Measurements from ENCODE around the gene ATXN1.

The ATXN1 gene

DNA sequence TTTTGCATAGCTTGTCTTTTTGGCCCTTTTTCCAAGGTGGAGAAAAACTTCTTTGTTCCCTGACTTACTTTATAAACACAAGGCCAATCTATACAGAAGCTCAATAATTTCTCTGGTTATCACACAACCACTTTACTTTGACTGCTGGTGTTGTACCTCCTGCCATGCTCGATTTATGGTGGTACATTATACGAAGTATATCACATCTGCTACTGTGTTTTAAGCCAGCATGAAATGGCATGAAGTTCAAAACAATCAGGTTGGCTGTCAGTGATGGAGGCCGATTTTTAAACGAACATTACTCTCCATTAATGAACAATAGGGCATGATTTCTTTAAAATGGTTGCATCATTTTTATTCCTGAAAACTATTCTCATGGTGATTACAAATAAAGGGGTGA, 21.0 kb upstream of the ATXN1 start:
- no peak overlapping the region for H3K4me3 ChIP-seq (ENCODE audit: control insufficient read depth, low read depth, low read length)
- no peak for DNase-seq (ENCODE audit: low read depth)
- TF ChIP-seq, protein P1, sequence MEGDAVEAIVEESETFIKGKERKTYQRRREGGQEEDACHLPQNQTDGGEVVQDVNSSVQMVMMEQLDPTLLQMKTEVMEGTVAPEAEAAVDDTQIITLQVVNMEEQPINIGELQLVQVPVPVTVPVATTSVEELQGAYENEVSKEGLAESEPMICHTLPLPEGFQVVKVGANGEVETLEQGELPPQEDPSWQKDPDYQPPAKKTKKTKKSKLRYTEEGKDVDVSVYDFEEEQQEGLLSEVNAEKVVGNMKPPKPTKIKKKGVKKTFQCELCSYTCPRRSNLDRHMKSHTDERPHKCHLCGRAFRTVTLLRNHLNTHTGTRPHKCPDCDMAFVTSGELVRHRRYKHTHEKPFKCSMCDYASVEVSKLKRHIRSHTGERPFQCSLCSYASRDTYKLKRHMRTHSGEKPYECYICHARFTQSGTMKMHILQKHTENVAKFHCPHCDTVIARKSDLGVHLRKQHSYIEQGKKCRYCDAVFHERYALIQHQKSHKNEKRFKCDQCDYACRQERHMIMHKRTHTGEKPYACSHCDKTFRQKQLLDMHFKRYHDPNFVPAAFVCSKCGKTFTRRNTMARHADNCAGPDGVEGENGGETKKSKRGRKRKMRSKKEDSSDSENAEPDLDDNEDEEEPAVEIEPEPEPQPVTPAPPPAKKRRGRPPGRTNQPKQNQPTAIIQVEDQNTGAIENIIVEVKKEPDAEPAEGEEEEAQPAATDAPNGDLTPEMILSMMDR (IDR thresholded peaks at IDR 0.05; ENCODE audit: control insufficient read depth, insufficient read depth, low read depth, low read length, missing control alignments), result no peak

DNA sequence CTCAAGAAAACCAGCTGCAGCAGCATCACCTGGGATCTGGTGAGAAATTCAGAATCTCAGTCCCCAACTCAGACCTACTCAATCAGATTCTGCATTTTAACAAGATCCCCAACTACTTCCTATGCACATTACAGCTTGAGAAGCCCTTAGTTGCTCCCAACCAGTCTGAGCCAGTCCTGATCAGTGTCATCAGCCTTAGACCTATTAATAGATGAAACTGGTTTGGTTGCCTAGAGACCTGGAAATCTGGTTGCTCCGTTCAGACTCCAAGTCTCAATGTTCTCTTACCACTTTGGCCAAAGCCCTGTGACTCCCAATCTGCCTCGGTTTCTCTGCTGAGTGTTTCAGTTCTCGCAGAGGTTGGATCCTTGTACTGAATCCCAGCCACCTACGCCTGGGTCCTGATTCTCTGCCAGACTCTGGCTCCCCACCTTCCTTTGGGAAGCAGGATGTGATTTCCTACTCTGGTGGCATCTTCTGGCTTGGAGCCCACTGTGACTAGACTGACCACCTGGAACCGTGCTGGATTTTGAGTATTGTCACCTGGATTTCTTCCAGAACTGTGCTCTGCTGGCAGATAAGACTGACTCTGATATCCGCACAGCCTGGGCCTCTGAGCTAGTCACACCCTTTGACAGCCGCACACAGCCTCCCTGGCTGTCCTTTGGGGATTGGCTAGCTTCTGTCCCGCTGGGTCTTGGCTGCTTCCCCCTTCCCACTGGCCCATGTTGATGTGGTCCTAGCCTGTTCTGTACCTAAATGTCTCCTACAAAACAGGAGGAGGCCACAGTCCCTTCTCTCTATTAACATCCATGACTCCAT, 20.3 kb upstream of the ATXN1 start:
- no peak for DNase-seq (ENCODE audit: low read depth)
- TF ChIP-seq, protein P1 (IDR thresholded peaks at IDR 0.05; ENCODE audit: control insufficient read depth, insufficient read depth, low read depth, low read length, missing control alignments), result no peak
- H3K4me3 ChIP-seq (ENCODE audit: control insufficient read depth, low read depth, low read length), result no peak overlapping the region

DNA sequence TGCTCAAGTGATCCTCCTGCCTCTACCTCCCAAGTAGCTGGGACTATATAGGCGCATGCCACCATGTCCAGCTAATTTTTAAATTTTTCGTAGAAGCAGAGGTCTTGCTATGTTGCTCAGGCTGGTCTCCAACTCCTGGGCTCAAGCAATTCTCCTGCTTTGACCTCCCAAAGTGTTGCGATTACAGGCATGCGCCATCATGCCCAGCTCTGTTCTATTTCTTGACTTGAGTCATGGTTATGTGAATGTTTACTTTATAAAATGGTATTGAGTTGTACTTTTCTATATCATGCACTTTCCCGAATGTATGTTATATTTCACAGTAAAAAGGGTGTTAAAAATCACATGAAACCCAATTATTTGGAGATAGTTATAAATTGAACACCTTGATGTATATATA, 17.3 kb upstream of the ATXN1 start:
- no peak for DNase-seq (ENCODE audit: low read depth)
- TF ChIP-seq, protein P1 (IDR thresholded peaks at IDR 0.05; ENCODE audit: control insufficient read depth, insufficient read depth, low read depth, low read length, missing control alignments), result no peak
- no peak overlapping the region for H3K4me3 ChIP-seq (ENCODE audit: control insufficient read depth, low read depth, low read length)

DNA sequence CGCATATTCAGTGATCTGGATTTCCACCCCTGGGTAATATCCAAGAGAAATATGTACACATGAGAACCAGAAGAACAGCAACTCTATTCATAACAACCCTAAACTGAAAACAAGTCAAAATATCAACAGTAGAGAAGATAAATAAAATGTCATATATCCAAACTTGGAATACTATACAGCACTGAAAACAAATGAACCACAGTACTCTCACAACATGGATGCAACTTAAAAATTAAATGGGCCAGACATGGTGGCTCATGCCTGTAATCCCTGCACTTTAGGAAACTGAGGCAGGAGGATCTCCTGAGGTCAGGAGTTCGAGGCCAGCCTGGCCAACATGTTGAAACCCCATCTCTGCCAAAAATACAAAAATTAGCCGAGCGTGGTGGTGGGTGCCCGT, 16.5 kb upstream of the ATXN1 start:
- TF ChIP-seq, protein P1 (IDR thresholded peaks at IDR 0.05; ENCODE audit: control insufficient read depth, insufficient read depth, low read depth, low read length, missing control alignments), result no peak
- DNase-seq (ENCODE audit: low read depth), result no peak
- H3K4me3 ChIP-seq (ENCODE audit: control insufficient read depth, low read depth, low read length), result no peak overlapping the region

DNA sequence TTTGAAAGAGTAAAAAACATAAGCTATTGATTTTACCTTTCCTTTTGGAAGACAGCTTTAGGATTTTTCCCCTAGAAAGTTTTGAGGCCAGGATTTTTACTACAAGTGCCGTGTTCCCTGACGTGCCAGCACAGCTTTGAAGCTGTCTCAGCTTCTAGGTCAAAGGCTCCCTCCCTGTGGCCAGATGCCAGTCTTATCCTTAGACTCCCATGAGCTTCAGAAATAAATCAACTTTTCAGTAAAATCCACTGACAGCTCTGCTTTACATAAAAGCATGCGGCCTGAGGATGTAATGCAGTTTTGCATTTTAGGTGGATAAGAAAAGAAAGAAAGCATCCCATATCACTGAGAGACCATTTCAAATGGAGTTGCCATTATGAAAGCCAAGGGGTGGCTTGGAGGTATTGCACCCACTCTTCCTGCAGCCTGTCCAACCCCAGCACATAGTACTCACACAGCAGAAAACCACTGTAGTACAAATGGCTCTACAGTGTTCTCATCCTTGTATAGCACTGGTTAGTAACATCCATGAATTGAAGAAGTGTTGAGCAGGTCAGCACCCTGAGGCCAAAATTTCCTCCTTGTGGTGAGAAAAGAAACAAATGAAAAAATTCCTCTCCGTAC, 15.2 kb upstream of the ATXN1 start:
- TF ChIP-seq, protein P1 (IDR thresholded peaks at IDR 0.05; ENCODE audit: control insufficient read depth, insufficient read depth, low read depth, low read length, missing control alignments), result no peak
- no peak for DNase-seq (ENCODE audit: low read depth)
- no peak overlapping the region for H3K4me3 ChIP-seq (ENCODE audit: control insufficient read depth, low read depth, low read length)

DNA sequence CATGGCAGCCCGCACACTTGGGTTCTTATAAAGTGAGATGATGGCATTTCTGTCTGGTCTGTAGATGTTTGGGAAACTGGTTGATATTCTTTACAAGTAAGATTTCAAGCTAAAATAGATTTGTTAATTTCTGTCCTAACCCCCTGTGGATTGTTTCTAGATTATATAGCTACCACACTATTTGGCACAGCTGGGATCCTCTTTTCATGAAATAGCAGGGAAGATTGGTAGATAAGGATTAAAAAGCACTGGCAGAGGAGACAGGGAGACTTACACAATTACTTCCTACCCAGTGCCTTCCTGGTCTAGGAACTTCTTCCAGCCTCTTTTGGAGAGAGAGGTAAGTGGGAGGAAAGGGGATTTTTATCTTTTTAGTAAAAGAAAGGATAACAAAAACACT, 13.2 kb upstream of the ATXN1 start:
- DNase-seq (ENCODE audit: low read depth), result no peak
- TF ChIP-seq, protein P1 (IDR thresholded peaks at IDR 0.05; ENCODE audit: control insufficient read depth, insufficient read depth, low read depth, low read length, missing control alignments), result no peak
- H3K4me3 ChIP-seq (ENCODE audit: control insufficient read depth, low read depth, low read length), result no peak overlapping the region

All from AG09309 (cell line).